Measurements from ENCODE around the gene CFAP47. TPM values are rescaled to one million over a fixed set of nuclear protein-coding genes. Genes with fewer than 3 reads are reported as not detected.
"Not testable (repeated sequence)": the region's sequence is repeated elsewhere in the genome, so short reads cannot be mapped to it uniquely, and the experiment has no call there.

The CFAP47 gene
- polyA plus RNA-seq, 6 donors from 2014 or later = not detected

- Mint-ChIP-seq H3K36me3 (no peaks in the 10 kb centered on the region), H3K4me3 (no peak overlapping the region), H3K27me3 (no peaks in the 10 kb centered on the region), H3K27ac (no peak overlapping the region), H3K9me3 (no peaks in the 10 kb centered on the region), H3K4me1 (no peaks in the 10 kb centered on the region)
- ATAC-seq (ENCODE audit: low read depth in 2 of 2) (no peak), DNase-seq (no peak)
These were observed 182.9 kb downstream of the CFAP47 start for GRCh38 chrX:36102425-36102824.

- no peak for DNase-seq
- ATAC-seq (ENCODE audit: low read depth in 2 of 2) = no peak
- H3K27me3 Mint-ChIP-seq = no peaks in the 10 kb centered on the region
- H3K4me1 Mint-ChIP-seq = no peaks in the 10 kb centered on the region
- H3K27ac Mint-ChIP-seq = no peak overlapping the region
- no peaks in the 10 kb centered on the region for H3K36me3 Mint-ChIP-seq
- no peak overlapping the region for H3K4me3 Mint-ChIP-seq
- peaks cover 2 to 24% (median 13%) of the 10 kb centered on the region in 7 donors for H3K9me3 Mint-ChIP-seq
These were observed 196.7 kb downstream of the CFAP47 start for GRCh38 chrX:36116222-36116621.

- Mint-ChIP-seq H3K4me3 (no peak overlapping the region), H3K4me1 (no peaks in the 10 kb centered on the region), H3K9me3 (peaks cover 0 to 6% (median 0%) of the 10 kb centered on the region in 7 donors), H3K36me3 (no peaks in the 10 kb centered on the region), H3K27me3 (no peaks in the 10 kb centered on the region), H3K27ac (no peak overlapping the region)
- DNase-seq (no peak), ATAC-seq (ENCODE audit: low read depth in 2 of 2) (no peak)
These were observed 239.7 kb downstream of the CFAP47 start for GRCh38 chrX:36159254-36159653.

- Mint-ChIP-seq H3K4me1 (no peaks in the 10 kb centered on the region), H3K4me3 (no peak overlapping the region), H3K9me3 (peaks cover 0 to 6% (median 0%) of the 10 kb centered on the region in 7 donors), H3K27ac (no peak overlapping the region), H3K36me3 (no peaks in the 10 kb centered on the region), H3K27me3 (no peaks in the 10 kb centered on the region)
- ATAC-seq (ENCODE audit: low read depth in 2 of 2) = no peak
- DNase-seq = no peak
These were observed 240.5 kb downstream of the CFAP47 start for GRCh38 chrX:36160081-36160480.

- H3K4me3 Mint-ChIP-seq = no peak overlapping the region
- DNase-seq (no peak), ATAC-seq (ENCODE audit: low read depth in 2 of 2) (no peak)
- H3K36me3 Mint-ChIP-seq = no peaks in the 10 kb centered on the region
- H3K27me3 Mint-ChIP-seq = no peaks in the 10 kb centered on the region
- H3K9me3 Mint-ChIP-seq = peaks cover 0 to 7% (median 2%) of the 10 kb centered on the region in 7 donors
- no peak overlapping the region for H3K27ac Mint-ChIP-seq
- no peaks in the 10 kb centered on the region for H3K4me1 Mint-ChIP-seq
These were observed 279.0 kb downstream of the CFAP47 start for GRCh38 chrX:36198575-36198974.

GRCh38 chrX:36199928-36200327, 280.4 kb downstream of the CFAP47 start:
- DNase-seq (no peak), ATAC-seq (ENCODE audit: low read depth in 2 of 2) (no peak)
- Mint-ChIP-seq H3K36me3 (no peaks in the 10 kb centered on the region), H3K4me3 (no peak overlapping the region), H3K4me1 (no peaks in the 10 kb centered on the region), H3K9me3 (peaks cover 0 to 4% (median 0%) of the 10 kb centered on the region in 7 donors), H3K27ac (no peak overlapping the region), H3K27me3 (no peaks in the 10 kb centered on the region)

- no peak for ATAC-seq (ENCODE audit: low read depth in 2 of 2)
These were observed 295.4 kb downstream of the CFAP47 start for GRCh38 chrX:36214924-36215323.

GRCh38 chrX:36218801-36219200, 299.3 kb downstream of the CFAP47 start:
- Mint-ChIP-seq H3K4me1 (no peaks in the 10 kb centered on the region), H3K27me3 (no peaks in the 10 kb centered on the region), H3K36me3 (no peaks in the 10 kb centered on the region), H3K9me3 (peaks cover 0 to 5% (median 0%) of the 10 kb centered on the region in 7 donors), H3K27ac (no peak overlapping the region), H3K4me3 (no peak overlapping the region)
- ATAC-seq (ENCODE audit: low read depth in 2 of 2) (no peak), DNase-seq (no peak)

More at GRCh38 chrX:36214924-36215323, 295.4 kb downstream of the CFAP47 start:
- peaks cover 0 to 5% (median 2%) of the 10 kb centered on the region in 7 donors for H3K9me3 Mint-ChIP-seq
- H3K36me3 Mint-ChIP-seq = no peaks in the 10 kb centered on the region
- no peak overlapping the region for H3K4me3 Mint-ChIP-seq
- H3K27ac Mint-ChIP-seq = no peak overlapping the region
- no peaks in the 10 kb centered on the region for H3K4me1 Mint-ChIP-seq
- DNase-seq = no peak
- H3K27me3 Mint-ChIP-seq = no peaks in the 10 kb centered on the region

GRCh38 chrX:36234840-36235528, 315.4 kb downstream of the CFAP47 start:
- not testable (repeated sequence) for H3K4me3 Mint-ChIP-seq; H3K9me3 Mint-ChIP-seq; H3K27ac Mint-ChIP-seq; DNase-seq; H3K27me3 Mint-ChIP-seq; H3K36me3 Mint-ChIP-seq; H3K4me1 Mint-ChIP-seq; ATAC-seq (ENCODE audit: low read depth in 2 of 2)

- Mint-ChIP-seq H3K27me3 (no peaks in the 10 kb centered on the region), H3K9me3 (peaks cover 0 to 9% (median 0%) of the 10 kb centered on the region in 7 donors), H3K4me3 (no peak overlapping the region), H3K4me1 (no peaks in the 10 kb centered on the region), H3K27ac (no peak overlapping the region), H3K36me3 (no peaks in the 10 kb centered on the region)
- no peak for DNase-seq
- no peak for ATAC-seq (ENCODE audit: low read depth in 2 of 2)
These were observed 321.9 kb downstream of the CFAP47 start for GRCh38 chrX:36241397-36241796.

GRCh38 chrX:36266155-36266554, 346.6 kb downstream of the CFAP47 start:
- Mint-ChIP-seq H3K27ac (no peak overlapping the region), H3K36me3 (no peaks in the 10 kb centered on the region), H3K4me1 (no peaks in the 10 kb centered on the region), H3K27me3 (no peaks in the 10 kb centered on the region), H3K9me3 (peaks cover 0 to 16% (median 6%) of the 10 kb centered on the region in 7 donors), H3K4me3 (no peak overlapping the region)
- DNase-seq = no peak
- no peak for ATAC-seq (ENCODE audit: low read depth in 2 of 2)

GRCh38 chrX:36310136-36310535, 390.6 kb downstream of the CFAP47 start:
- Mint-ChIP-seq H3K9me3 (peaks cover 0 to 5% (median 0%) of the 10 kb centered on the region in 7 donors), H3K27ac (no peak overlapping the region), H3K27me3 (no peaks in the 10 kb centered on the region), H3K4me3 (no peak overlapping the region), H3K36me3 (no peaks in the 10 kb centered on the region), H3K4me1 (no peaks in the 10 kb centered on the region)
- ATAC-seq (ENCODE audit: low read depth in 2 of 2) = no peak
- no peak for DNase-seq

- DNase-seq (no peak), ATAC-seq (ENCODE audit: low read depth in 2 of 2) (no peak)
- Mint-ChIP-seq H3K9me3 (peaks cover 0 to 5% (median 0%) of the 10 kb centered on the region in 7 donors), H3K4me3 (no peak overlapping the region), H3K27me3 (no peaks in the 10 kb centered on the region), H3K36me3 (no peaks in the 10 kb centered on the region), H3K4me1 (no peaks in the 10 kb centered on the region), H3K27ac (no peak overlapping the region)
These were observed 394.8 kb downstream of the CFAP47 start for GRCh38 chrX:36314303-36314702.

- ATAC-seq (ENCODE audit: low read depth in 2 of 2) = no peak
- DNase-seq = no peak
- H3K27me3 Mint-ChIP-seq = no peaks in the 10 kb centered on the region
- H3K4me3 Mint-ChIP-seq = no peak overlapping the region
- H3K36me3 Mint-ChIP-seq = no peaks in the 10 kb centered on the region
- no peak overlapping the region for H3K27ac Mint-ChIP-seq
- H3K4me1 Mint-ChIP-seq = no peaks in the 10 kb centered on the region
- H3K9me3 Mint-ChIP-seq = peaks cover 0 to 4% (median 0%) of the 10 kb centered on the region in 7 donors
These were observed 415.0 kb downstream of the CFAP47 start for GRCh38 chrX:36334572-36334971.

Data from naive B cell (primary cell).